Measurements from ENCODE around the gene CNTFR.

The CNTFR gene

GRCh38 chr9:34521406-34522045 is 68.0 kb downstream of the CNTFR start:
- no peak overlapping the region for H2AFZ ChIP-seq
- TF ChIP-seq CTCF (IDR thresholded peaks at IDR 0.05) = no peak
- no peak overlapping the region for H3K4me3 ChIP-seq (ENCODE audit: low read depth, low read length)
- no peaks in the 10 kb centered on the region for H3K36me3 ChIP-seq (ENCODE audit: control insufficient read depth, insufficient read depth, low read length)
- no peaks in the 10 kb centered on the region for H3K9me3 ChIP-seq (ENCODE audit: control insufficient read depth, low read length)
- no peaks in the 10 kb centered on the region for H3K27me3 ChIP-seq (ENCODE audit: control insufficient read depth, insufficient read depth, low read length)
- H3K4me1 ChIP-seq = peaks cover 5% of the 10 kb centered on the region
- H3K4me2 ChIP-seq (ENCODE audit: low read length) = no peak overlapping the region
- H3K9ac ChIP-seq = no peak overlapping the region
- H3K27ac ChIP-seq = no peak overlapping the region
- no peaks in the 10 kb centered on the region for H3K79me2 ChIP-seq

- no peak overlapping the region for H3K9ac ChIP-seq
- no peak overlapping the region for H3K4me2 ChIP-seq (ENCODE audit: low read length)
- no peak overlapping the region for H3K27ac ChIP-seq
- no peaks in the 10 kb centered on the region for H3K9me3 ChIP-seq (ENCODE audit: control insufficient read depth, low read length)
- H3K27me3 ChIP-seq (ENCODE audit: control insufficient read depth, insufficient read depth, low read length) = no peaks in the 10 kb centered on the region
- peaks cover 5% of the 10 kb centered on the region for H3K4me1 ChIP-seq
- no peaks in the 10 kb centered on the region for H3K79me2 ChIP-seq
- no peak overlapping the region for H3K4me3 ChIP-seq (ENCODE audit: low read depth, low read length)
- H3K36me3 ChIP-seq (ENCODE audit: control insufficient read depth, insufficient read depth, low read length) = no peaks in the 10 kb centered on the region
- H2AFZ ChIP-seq = no peak overlapping the region
- TF ChIP-seq CTCF (IDR thresholded peaks at IDR 0.05) = no peak
These were observed 68.8 kb downstream of the CNTFR start for GRCh38 chr9:34520505-34521385.

- Histone ChIP-seq H3K9ac (no peak overlapping the region), H2AFZ (no peak overlapping the region), H3K27me3 (ENCODE audit: control insufficient read depth, insufficient read depth, low read length) (no peaks in the 10 kb centered on the region), H3K79me2 (no peaks in the 10 kb centered on the region), H3K9me3 (ENCODE audit: control insufficient read depth, low read length) (no peaks in the 10 kb centered on the region), H3K4me1 (peaks cover 5% of the 10 kb centered on the region), H3K4me3 (ENCODE audit: low read depth, low read length) (no peak overlapping the region), H3K4me2 (ENCODE audit: low read length) (no peak overlapping the region), H3K27ac (no peak overlapping the region), H3K36me3 (ENCODE audit: control insufficient read depth, insufficient read depth, low read length) (no peaks in the 10 kb centered on the region)
- no peak for TF ChIP-seq CTCF (IDR thresholded peaks at IDR 0.05)
These were observed 69.4 kb downstream of the CNTFR start for GRCh38 chr9:34520096-34520495.

GRCh38 chr9:34519321-34520020 is 70.1 kb downstream of the CNTFR start:
- no peak for TF ChIP-seq CTCF (IDR thresholded peaks at IDR 0.05)
- Histone ChIP-seq H3K79me2 (no peaks in the 10 kb centered on the region), H3K27ac (no peak overlapping the region), H2AFZ (no peak overlapping the region), H3K9me3 (ENCODE audit: control insufficient read depth, low read length) (no peaks in the 10 kb centered on the region), H3K4me1 (peaks cover 3% of the 10 kb centered on the region), H3K9ac (no peak overlapping the region), H3K4me3 (ENCODE audit: low read depth, low read length) (no peak overlapping the region), H3K4me2 (ENCODE audit: low read length) (no peak overlapping the region), H3K36me3 (ENCODE audit: control insufficient read depth, insufficient read depth, low read length) (no peaks in the 10 kb centered on the region), H3K27me3 (ENCODE audit: control insufficient read depth, insufficient read depth, low read length) (no peaks in the 10 kb centered on the region)

All from parathyroid adenoma (tissue), 2 donors.